Activated CD4-positive, alpha-beta T cell treated with anti-CD3 and anti-CD28 coated beads, Interleukin-2, amount 50 U/mL, for 1 hour (primary cell): ENCODE data around the gene ASMTL.
"Not testable (repeated sequence)": the region's sequence is repeated elsewhere in the genome, so short reads cannot be mapped to it uniquely, and the experiment has no call there.

Experiments used
- DNase-seq: peaks from one replicate; pipeline ENCODE4 v3.0.0-alpha.2; 2020

Gene ASMTL

DNA sequence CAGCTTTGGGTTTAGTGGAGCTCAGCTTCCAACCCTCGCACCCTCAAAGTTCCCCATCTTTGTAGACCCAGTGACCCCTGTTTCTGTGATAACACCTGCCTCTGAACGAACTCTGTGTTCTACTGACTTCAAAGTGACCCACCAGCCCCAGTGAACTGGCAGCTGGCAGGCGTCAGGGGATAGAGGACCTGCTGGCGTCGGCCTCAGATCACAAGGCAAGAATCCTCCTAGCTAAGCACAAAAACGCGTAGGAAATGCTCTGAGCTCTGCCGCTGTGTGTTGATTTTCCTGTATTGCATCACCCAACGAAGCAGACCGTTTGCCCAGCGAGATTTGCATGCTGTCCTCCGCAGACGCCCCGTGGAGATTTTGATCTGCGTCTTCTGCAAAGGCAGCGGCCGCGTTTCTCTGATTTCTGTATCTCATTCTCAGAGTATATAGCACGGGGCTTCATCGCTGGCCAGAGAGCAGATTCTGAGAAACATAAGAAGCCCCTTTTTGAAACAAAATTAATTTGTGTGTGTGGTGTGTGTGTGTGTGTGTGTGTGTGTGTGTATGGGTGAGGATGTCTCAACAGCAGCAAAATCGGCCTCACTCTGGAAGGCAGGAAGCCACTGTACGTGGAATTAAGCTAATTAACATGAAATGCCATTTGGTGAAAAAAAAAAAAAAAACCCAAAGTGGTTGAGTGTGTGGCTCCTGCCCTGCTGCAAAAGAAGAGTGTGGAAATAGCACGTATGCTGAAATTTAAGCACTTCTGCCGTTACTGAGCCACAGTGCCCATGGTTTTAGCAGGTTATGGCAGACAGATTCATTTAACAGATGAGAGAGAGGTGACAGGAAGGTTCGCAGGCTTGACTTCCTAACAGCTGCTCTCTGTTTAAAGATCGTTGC, 29.2 kb upstream of the ASMTL start:
- peak; percentile 70 for DNase-seq

DNA sequence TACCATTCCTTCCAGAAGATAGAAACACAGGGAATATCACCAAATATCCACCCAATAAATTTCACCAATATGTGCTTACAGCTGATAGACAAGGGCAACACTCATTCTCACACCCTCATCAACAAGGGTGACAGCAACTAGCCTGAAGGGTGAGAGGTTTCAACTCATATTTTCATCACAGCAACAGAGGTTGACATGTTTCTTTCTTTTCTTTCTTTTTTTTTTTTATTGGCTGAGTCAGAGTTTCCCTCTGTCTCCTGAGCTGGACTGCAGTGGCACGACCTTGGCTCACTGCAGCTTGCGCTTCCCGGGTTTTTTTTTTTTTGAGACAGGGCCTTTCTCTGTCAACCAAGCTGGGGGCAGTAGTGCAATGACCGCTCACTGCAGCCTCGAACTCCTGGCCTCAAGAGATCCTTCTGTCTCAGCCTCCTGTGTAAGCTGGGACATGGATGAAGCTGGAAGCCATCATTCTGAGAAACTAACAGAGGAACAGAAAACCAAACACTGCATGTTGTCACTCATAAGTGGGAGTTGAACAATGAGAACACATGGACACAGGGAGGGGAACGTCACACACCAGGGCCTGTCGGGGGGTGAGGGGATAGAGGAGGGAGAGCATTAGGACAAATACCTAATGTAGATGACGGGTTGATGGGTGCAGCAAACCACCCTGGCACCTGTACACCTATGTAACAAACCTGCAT, 27.5 kb upstream of the ASMTL start:
- no peak for DNase-seq

DNA sequence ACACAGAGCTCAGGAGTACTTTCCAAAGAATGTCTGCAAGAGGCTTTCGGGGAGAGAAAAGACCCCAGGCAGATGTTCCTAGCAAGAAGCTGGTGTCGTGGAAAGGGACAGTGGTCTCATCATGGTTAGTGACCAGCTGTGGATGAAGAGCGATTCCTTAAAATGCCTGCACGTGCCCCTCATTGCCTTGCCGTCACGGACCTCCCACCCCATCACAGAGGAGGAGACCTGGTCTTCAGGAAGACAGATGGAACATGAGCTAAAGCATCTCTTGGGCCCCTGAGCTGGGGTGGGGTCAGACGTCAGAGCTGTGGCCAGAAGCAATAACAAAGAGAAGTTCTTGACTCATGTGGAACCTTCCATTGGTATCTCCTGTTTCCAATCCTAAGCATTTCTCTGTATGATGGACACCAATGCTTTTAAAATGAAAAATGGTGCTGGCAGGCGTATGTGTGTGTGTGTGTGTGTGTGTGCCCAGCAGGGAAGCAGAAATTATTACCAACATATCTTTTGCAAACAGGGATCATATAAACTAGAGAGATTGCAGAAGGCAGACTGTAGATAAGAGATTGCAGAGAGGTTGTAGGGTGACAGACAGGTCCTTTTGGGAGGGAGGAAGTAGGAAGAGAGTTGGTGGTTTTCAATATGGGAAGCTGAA, 25.2 kb upstream of the ASMTL start:
- no peak for DNase-seq

DNA sequence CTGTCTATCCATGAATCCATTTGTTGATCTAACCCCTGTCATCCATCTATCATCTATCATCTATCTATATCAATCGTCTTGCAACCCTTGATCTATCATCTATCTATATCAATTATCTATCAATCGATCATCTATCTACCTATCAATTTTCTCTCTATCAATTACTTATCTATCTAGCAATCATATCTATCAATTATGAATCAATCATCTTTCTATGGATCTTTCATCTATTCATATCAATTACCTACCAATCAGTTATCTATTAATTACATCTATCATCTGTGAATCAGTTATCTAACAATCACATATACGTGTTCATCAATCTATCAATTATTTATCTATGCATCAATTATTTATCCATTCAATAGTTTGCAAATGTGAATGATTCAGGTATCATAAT, 24.5 kb upstream of the ASMTL start:
- DNase-seq: no peak

DNA sequence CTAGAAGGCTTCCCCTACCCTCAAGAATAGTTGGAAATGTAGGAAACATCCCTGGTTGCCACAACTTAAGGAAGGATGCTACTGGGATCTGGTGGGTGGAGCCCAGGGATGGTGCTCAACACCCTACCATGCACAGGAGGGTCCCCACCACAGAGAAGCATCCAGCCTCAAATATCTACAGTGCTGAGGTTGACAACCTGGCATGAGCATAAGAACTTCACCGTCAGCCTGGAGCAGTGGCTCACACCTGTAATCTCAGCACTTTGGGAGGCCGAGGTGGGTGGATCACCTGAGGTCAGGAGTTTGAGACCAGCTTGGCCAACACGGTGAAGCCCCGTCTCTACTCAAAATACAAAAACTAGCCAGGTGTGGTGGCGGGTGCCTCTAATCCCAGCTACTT, 24.0 kb upstream of the ASMTL start:
- DNase-seq: no peak

DNA sequence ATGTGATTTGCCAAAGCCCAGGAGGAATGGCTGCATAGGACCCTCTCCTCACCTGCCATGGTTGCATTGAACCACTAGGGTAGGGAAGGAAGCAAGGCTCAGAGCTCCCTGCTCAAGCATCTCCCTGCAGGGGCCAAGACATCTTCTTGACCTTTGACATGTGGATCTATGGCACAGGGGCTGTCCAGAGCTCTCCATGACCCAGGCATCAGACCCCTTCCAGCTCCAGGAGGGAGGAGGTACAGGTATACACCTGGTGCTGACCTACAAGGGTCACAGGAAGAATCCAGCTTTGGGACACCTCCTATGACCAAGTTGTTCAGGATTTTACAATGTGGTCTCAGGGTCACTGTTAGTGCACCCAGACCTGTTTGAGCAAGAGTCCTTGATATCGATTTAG, 23.2 kb upstream of the ASMTL start:
- DNase-seq: no peak

DNA sequence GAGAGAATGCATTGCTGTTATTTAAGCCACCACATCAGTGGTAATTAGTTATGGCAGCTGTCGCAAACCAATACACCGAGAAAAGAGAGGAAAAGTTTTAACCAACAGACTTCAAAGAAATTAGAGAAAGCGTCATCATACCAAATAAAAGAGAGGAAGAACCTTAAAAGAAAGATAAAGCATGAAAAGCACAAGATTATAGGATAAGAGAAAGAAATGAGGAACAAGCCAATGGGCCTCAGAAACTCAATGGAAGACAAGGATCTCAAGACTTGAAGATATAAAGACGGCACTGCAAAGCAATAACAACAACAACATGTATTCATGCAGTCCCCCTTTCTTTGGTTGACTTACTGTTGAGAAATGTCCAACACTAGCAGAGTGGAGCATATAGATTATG, 22.8 kb upstream of the ASMTL start:
- no peak for DNase-seq

DNA sequence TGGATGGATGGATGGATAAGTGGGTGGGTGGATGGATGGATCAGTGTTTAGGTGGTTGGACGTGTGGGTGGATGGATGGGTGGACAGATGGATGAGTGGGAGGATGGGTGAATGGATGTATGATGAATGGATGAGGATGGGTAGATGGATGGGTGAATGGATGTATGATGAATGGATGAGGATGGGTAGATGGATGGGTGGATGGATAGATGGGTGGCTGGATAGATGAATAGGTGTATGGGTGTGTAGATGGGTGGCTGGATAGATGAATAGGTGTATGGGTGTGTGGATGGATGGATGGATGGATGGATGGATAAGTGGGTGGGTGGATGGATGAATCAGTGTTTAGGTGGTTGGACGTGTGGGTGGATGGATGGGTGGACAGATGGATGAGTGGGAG, 21.9 kb upstream of the ASMTL start:
- not testable (repeated sequence) for DNase-seq

DNA sequence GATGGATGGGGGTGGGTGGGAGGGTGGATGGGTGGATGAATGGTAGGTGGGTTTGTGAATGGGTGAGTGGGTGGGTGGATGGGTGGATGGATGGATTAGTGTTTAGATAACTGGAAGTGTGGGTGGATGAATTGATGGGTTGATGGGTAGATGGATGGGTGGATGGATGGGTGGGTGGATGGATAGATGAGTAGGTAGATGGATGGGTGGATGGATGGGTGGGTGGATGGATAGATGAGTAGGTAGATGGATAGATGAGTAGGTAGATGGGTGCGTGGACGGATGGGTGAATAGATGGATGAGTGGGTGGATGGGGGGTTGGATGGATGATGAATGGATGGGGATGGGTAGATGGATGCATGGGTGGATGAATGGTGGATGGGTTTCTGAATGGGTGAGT, 20.3 kb upstream of the ASMTL start:
- DNase-seq: no peak

DNA sequence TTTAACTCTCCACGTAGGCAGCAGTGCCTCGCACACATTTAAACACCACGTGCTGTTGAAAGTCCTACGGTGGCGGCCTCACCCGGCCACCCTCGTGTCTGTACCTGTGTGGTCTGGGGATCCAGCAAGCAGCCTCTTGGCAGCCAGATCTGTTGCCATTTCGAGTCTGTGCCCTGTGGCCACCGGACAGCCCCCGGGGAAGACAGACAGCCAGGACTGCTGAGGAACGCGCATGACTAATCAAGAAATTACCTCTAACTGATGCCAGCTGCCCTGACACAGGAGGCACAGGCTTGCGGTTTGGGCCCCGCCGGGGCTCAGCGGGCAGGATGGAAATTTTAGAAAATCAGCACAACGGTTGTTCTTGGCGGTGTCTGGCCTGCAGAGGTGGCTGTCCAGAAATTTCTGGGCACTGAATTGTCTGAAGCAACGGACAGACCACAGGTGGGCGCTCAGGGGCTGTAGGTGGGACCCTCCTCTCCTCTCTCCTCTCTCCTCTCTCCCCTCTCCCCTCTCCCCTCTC, 15.6 kb upstream of the ASMTL start:
- peak; percentile 76 for DNase-seq

DNA sequence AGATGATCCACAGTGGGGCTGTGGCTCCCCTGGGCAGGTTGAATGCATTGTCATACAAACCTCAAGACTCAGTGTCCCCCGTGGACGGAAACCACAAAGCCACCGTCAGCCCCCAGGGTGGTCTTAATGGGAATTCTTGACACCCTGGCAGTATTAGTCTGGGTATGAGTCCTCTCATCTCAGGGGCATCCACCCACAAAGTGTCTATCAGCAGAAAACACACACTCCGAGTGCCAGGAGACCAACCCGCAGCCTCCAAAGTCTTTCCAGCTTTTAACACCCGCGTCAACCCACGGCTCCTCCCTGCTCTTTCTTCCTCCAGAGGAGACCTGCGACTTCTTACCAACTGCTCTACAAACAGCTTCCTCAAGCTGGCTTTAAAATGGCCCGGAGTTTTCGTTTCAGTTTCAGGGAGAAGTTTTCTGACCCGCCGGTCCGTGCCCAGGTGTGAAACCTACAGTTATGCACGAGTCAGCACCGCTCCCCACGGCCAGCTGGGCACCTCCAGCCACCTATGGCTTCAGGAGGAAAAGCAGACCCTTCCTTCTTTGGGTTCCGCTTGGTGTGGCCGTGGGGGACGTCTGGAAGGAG, 14.4 kb upstream of the ASMTL start:
- peak; percentile 43 for DNase-seq

DNA sequence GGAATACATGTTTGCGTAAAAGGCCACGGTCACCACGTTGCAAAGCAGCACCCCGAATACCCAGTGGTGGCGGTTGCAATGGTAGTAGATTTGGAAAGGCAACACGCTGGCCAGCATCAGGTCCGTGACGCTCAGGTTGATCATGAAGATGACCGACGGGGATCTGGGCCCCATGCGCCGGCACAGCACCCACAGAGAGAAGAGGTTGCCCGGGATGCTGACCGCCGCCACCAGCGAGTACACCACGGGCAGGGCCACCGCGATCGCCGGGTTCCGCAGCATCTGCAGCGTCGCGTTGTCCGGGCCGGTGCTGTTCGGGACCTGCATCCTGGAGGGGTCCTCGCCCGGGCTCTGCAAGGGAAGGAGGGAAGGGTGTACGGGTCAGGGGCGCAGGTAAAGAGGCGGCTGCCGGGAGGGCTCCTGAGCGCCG, 13.5 kb upstream of the ASMTL start:
- no peak for DNase-seq

DNA sequence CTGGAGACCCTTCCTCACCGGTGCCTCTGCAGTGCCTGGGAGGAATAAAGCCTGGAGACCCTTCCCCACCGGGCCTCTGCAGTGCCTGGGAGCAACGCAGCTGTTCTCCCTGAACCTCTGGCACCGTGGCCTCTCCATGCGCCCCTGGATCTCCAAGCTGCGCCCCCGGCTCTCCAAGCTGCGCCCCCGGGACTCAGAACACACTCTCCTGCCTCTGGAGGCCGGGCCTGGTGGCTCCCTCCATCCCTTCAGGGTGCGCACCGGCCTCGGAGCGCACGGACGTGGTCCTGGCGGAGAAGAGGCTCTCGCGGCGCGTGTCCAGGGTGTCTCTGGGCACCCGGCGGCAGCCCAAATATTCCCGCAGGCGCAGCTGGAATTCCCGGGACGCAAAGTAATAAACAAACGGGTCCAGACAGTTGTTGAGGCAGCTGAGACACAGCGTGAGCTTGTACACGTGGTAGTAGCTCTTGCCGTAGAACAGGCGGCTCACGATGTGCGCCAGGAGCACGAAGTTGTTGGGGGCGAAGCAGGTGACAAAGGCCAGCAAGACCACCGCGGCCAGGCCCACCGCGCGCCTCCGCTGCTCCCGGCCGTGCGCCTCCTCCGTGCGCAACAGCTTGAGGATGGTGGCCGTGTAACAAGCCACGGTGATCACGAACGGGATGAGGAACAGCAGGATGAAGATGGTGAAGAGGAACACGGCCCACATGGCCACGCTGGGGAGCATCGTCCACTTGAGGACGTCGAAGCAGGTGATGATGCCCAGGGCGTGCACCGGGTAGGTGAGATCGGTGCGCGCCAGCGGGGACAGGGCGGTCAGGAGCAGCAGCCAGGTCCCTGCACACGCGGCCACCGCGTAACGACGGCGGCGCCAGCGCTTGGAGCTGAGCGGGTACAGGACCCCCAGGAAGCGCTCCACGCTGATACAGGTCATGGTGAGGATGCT, 12.8 kb upstream of the ASMTL start:
- no peak for DNase-seq

DNA sequence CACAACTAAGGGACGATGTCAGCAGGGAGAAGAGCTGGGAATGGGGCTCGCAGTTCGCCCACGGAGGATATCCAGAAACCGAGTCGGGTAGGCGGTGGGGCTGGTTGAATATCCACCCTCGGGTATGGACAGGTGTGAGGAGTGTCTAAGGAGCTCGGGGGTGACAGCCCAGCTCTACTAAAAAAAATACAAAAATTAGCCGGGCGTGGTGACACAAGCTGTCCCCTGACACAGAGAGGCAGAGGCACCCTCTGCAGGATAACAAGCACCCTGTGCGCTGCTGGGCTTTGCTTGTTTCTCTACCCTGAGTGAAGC, 12.2 kb upstream of the ASMTL start:
- no peak for DNase-seq

DNA sequence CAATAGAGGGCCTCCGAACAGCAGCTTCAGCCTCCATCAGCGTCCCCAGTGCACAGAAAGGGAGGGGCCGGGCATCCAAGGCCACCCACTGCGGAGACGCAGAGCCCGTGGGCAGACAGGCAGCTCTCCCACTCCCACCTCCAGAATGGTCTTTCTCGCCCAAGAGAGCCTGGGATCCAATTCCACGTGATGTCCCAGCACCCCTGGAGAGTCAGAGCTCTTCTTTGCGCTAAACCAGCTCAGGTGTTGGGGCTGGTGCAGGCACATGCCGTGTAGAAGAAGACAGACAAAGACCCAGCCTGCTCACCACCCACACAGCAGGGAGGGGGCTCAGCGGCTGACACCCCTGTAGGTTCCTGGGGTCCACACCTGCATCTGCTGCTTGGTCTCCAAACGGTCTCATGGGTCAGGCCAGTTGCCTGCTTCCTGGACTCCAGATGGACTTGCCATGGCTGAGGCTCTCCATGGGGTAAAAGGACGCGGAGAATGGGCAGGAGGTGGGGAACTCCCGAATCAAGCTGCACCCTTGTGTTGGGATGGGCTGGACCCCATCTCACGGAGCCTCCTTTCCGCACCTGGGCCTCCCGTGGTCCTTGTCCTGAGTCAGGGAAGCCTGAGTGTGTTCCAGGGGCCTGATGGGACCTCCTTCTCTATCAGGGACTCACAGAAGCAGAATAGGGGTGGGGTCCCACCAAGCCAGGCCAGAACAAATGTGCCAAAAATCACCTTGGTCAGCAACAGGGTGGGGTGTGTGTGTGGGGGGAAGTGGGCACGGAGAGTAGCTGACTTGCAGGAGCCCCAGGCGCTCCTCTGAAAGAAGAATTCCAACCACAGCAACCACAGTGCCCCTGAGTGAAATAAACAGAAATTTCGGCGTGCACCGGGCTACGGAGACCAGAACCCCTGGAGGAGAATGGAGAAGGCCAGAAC, 11.6 kb upstream of the ASMTL start:
- DNase-seq: no peak

DNA sequence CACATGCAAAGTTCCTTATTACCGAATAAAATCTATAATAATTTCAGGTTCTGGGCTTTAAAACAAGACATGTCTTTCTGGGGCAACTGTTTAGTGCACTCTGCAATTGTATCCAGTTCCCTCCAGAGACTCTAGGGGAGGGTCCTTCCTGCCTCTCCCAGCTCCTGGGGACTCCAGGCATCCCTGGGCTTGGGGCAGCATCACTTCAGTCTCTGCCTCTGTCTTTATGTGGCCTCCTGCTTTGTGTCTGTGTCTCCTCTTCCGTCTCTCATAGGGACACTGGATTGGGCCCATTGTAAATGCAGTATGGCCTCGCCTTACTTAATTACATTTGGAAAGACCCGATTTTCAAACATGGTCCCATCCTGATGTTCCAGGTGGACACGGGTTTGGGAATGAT, 10.9 kb upstream of the ASMTL start:
- DNase-seq: no peak

DNA sequence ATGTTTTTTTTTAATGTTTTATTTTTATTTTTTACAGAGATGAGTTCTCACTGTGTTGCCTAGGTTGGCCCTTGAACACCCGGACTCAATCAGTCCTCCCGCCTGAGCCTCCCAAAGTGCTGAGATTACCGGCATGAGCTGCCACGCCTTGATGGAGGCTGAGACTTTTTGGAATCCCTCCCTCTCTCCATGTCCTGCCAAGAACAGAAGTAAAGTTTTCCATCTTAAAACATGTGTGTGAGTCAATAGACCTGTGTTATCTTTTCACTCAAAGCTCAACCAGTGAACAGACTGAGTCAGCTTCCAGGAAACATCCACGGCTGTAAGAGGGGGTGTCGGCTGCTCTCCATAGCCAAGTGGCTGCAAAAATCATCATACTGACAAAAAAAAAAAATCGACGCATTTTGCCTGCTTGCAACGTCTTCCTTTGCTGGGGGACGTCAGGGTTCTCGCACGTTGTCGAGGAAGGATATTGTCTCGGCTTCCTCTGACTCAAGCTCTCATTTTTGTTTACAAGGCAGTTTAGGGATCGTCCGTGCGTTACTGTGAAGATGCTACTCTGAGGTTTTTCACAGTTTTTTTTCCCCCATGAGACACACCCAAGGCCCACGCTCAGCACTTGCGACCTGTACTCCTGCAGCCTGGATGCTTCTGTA, 10.0 kb upstream of the ASMTL start:
- DNase-seq: peak; percentile 68

DNA sequence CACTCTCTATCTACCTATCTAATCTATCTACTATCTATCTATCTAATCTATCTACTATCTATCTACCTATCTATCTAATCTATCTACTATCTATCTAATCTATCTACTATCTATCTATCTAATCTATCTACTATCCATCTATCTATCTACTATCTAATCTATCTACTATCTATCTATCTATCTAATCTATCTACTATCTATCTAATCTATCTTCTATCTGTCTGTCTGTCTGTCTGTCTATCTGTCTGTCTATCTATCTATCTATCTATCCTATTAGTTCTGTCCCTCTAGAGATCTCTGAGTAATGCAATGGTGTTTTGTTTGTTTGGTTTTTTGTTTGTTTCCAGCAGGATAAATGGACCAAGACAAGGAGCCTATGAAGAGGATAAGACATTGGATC, 9.4 kb upstream of the ASMTL start:
- DNase-seq: no peak

DNA sequence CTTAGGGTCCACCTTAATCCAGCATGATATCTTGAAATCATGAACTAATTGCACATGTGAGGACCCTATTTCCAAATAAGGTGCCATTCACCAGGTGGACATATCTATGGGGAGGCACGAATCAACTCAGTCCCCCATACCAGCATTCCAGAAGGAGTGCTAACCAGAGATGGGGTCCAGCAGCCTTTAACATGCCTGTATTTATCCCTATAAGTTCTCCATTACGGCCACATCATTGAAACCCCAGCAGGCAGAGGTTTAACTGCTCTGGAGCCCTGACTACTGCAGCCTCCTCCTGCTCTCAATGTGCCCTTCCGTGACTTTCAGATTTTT, 3.2 kb upstream of the ASMTL start:
- no peak for DNase-seq

DNA sequence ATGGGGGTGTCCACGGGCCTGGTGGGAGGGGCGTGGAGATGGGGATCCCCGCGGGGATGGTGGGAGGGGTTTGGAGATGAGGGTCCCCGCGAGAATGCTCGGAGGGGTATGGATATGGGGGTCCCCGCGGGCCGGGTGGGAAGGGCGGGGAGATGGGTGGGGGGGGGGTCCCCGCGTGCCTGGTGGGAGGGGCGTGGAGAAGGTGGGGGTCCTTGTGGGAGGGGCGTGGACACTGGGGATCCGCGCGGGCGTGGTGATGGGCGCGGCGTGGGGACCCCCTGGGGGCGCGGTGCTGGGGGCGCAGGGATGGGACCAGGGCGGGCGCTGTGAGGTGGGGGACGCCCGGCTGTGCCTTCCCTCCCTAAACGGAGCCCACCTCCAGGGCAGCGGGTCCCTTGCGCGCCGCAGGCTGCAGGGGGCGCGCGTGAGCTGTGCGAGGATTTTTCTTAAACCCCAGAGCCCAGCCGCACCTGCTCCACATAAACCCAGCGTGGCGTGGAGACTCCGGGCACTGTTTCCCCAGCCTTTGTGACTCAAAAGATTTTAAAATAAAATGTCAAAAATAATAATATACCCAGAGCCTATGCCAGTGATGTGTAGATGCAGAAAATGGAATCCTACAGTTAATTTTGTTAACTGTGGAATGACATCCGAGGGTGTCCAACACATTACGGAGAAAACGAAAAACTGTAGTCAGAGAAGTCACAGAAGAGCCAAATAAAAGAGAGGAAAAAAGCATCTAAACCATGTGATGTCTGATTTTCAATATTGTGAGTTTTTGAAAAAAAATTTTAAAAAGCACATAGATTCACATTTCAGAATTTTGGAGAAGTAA, 1.5 kb upstream of the ASMTL start:
- peak; percentile 94 for DNase-seq
